ENCODE results near the gene KCNS1.

Gene KCNS1

GRCh38 chr20:45051204-45052060 is 49.5 kb downstream of the KCNS1 start:
- DNase-seq (ENCODE audit: low read depth, low spot score), result no peak

GRCh38 chr20:45049904-45050471 is 50.9 kb downstream of the KCNS1 start:
- DNase-seq (ENCODE audit: low read depth, low spot score), result no peak

- DNase-seq (ENCODE audit: low read depth, low spot score), result no peak
Measured at GRCh38 chr20:45049438-45049837, 51.5 kb downstream of the KCNS1 start.

GRCh38 chr20:45047581-45048119 is 53.3 kb downstream of the KCNS1 start:
- DNase-seq (ENCODE audit: low read depth, low spot score), result no peak

- no peak for DNase-seq (ENCODE audit: low read depth, low spot score)
Measured at GRCh38 chr20:45044601-45045000, 56.3 kb downstream of the KCNS1 start.

GRCh38 chr20:45044084-45044573 is 56.8 kb downstream of the KCNS1 start:
- peak; percentile 12 for DNase-seq (ENCODE audit: low read depth, low spot score)

GRCh38 chr20:45042978-45043377 is 57.9 kb downstream of the KCNS1 start:
- DNase-seq (ENCODE audit: low read depth, low spot score), result no peak

Measured in iPS DF 19.7 (cell line).